Karpas-422 (cell line): ENCODE measurements around the gene ANKRD13B. TPM values are rescaled to one million over a fixed set of nuclear protein-coding genes. Genes with fewer than 3 reads are reported as not detected.

ENCODE experiments used
- DNase-seq: peaks from one replicate; pipeline ENCODE4 v3.0.0-alpha.2; 2015
- H2AFZ ChIP-seq: fragments of 200-600 bp; sonication (generic); 2 replicates; pipeline ENCODE4 v1.6.1; 2014; ENCODE audit warnings: antibody characterized with exemption, low read length, mixed read lengths
- H3K27ac ChIP-seq: fragments of 200-600 bp; sonication (generic); 2 replicates; pipeline ENCODE4 v1.5.1; 2014; ENCODE audit warnings: mild to moderate bottlenecking, low read length, moderate library complexity
- H3K27me3 ChIP-seq: fragments of 200-600 bp; sonication (generic); 2 replicates; pipeline ENCODE4 v1.6.1; 2014; ENCODE audit warnings: low read length, mixed read lengths
- H3K36me3 ChIP-seq: fragments of 200-600 bp; sonication (generic); 2 replicates; pipeline ENCODE4 v1.6.1; 2014; ENCODE audit warnings: low read length, mixed read lengths; ENCODE audit not compliant: insufficient read depth
- H3K4me1 ChIP-seq: fragments of 200-600 bp; sonication (generic); 2 replicates; pipeline ENCODE4 v1.6.1; 2014; ENCODE audit warnings: mild to moderate bottlenecking, low read length, mixed read lengths
- H3K4me2 ChIP-seq: fragments of 200-600 bp; sonication (generic); 2 replicates; pipeline ENCODE4 v1.6.1; 2014; ENCODE audit warnings: low read length, low read depth, mild to moderate bottlenecking; ENCODE audit not compliant: poor library complexity, severe bottlenecking
- H3K4me3 ChIP-seq: fragments of 200-600 bp; sonication (generic); 2 replicates; pipeline ENCODE4 v1.5.1; 2014; ENCODE audit warnings: mild to moderate bottlenecking, antibody characterized with exemption, low read length, mixed read lengths
- H3K79me2 ChIP-seq: fragments of 200-600 bp; sonication (generic); 2 replicates; pipeline ENCODE4 v1.6.1; 2014; ENCODE audit warnings: mild to moderate bottlenecking, low read length, mixed read lengths
- H3K9ac ChIP-seq: fragments of 200-600 bp; sonication (generic); 2 replicates; pipeline ENCODE4 v1.6.0; 2014; ENCODE audit warnings: low read length
- H3K9me2 ChIP-seq: fragments of 200-600 bp; sonication (generic), shearing (Covaris generic); replicated peaks from 2 replicates; pipeline ENCODE4 v1.6.0; 2014; ENCODE audit warnings: mild to moderate bottlenecking, low read length, moderate library complexity; ENCODE audit not compliant: insufficient read depth
- H3K9me3 ChIP-seq: fragments of 300-700, 200-600 bp; sonication (generic); 2 replicates; pipeline ENCODE4 v1.6.1; 2014; ENCODE audit warnings: low read length, mixed read lengths
- H4K20me1 ChIP-seq: fragments of 200-600 bp; sonication (generic); 2 replicates; pipeline ENCODE4 v1.6.1; 2014; ENCODE audit warnings: mild to moderate bottlenecking, antibody characterized with exemption, low read length, low read depth; ENCODE audit not compliant: insufficient read depth
- total RNA-seq: library from RNA; depleted of rRNA; stranded (reverse); fragments of >200 nt; shearing (Covaris generic); gene quantifications from 2 replicates; pipeline ENCODE4 v1.2.3, GENCODE V29; 2014; ENCODE audit warnings: low replicate concordance; rRNA removed

The ANKRD13B gene
- total RNA-seq: 3.5 and 10.9 TPM in 2 replicates

- peak within 1 kb of the TSS; percentile 94 for H3K4me3 ChIP-seq
- DNase-seq: peak; percentile 84
- H3K4me2 ChIP-seq: peak within 1 kb of the TSS; percentile 97
- peak within 1 kb of the TSS; percentile 73; the same call in 1 of the 2 replicates for H2AFZ ChIP-seq
- H4K20me1 ChIP-seq: peaks cover 44% of the 10 kb centered on the region
- no peaks in the 10 kb centered on the region for H3K36me3 ChIP-seq
- H3K9me2 ChIP-seq: no peaks in the 10 kb centered on the region
- no peaks in the 10 kb centered on the region for H3K9me3 ChIP-seq
- peaks cover 48% of the 10 kb centered on the region for H3K4me1 ChIP-seq
- H3K79me2 ChIP-seq: peaks cover 15% of the 10 kb centered on the region
- peak within 1 kb of the TSS; percentile 15 for H3K27ac ChIP-seq
- peak within 1 kb of the TSS; percentile 76 for H3K9ac ChIP-seq
- H3K27me3 ChIP-seq: no peaks in the 10 kb centered on the region
Measured at GRCh38 chr17:29592850-29593551, at the start of gene ANKRD13B. Gene ANKRD13B, plus strand, starts transcription at chr17:29593132. Its CDS starts 490 bp downstream, at chr17:29593622.

- no peaks in the 10 kb centered on the region for H3K9me2 ChIP-seq
- no peak overlapping the region for H3K4me3 ChIP-seq
- H2AFZ ChIP-seq: no peak overlapping the region
- no peak overlapping the region for H3K4me2 ChIP-seq
- peaks cover 2% of the 10 kb centered on the region; the same call in 1 of the 2 replicates for H3K79me2 ChIP-seq
- H3K27ac ChIP-seq: no peak overlapping the region
- no peaks in the 10 kb centered on the region for H3K4me1 ChIP-seq
- no peaks in the 10 kb centered on the region for H3K9me3 ChIP-seq
- no peak overlapping the region for H3K9ac ChIP-seq
- H3K27me3 ChIP-seq: no peaks in the 10 kb centered on the region
- no peak for DNase-seq
- no peaks in the 10 kb centered on the region for H4K20me1 ChIP-seq
- peaks cover 38% of the 10 kb centered on the region; the same call in 1 of the 2 replicates for H3K36me3 ChIP-seq
Measured at GRCh38 chr17:29544066-29544465, 48.9 kb upstream of the ANKRD13B start.

- Histone ChIP-seq H3K27ac (no peak overlapping the region), H2AFZ (no peak overlapping the region), H3K4me3 (no peak overlapping the region), H3K27me3 (no peaks in the 10 kb centered on the region), H3K9me3 (no peaks in the 10 kb centered on the region), H3K36me3 (peaks cover 38% of the 10 kb centered on the region; the same call in 1 of the 2 replicates), H3K9ac (no peak overlapping the region), H3K9me2 (no peaks in the 10 kb centered on the region), H4K20me1 (no peaks in the 10 kb centered on the region), H3K79me2 (peaks cover 2% of the 10 kb centered on the region; the same call in 1 of the 2 replicates), H3K4me2 (no peak overlapping the region), H3K4me1 (no peaks in the 10 kb centered on the region)
- DNase-seq: no peak
Measured at GRCh38 chr17:29546085-29546484, 46.8 kb upstream of the ANKRD13B start.

GRCh38 chr17:29546830-29547229, 46.1 kb upstream of the ANKRD13B start:
- no peak overlapping the region for H3K4me2 ChIP-seq
- no peak overlapping the region for H2AFZ ChIP-seq

GRCh38 chr17:29549177-29549923, 43.6 kb upstream of the ANKRD13B start:
- H3K9me2 ChIP-seq: no peaks in the 10 kb centered on the region
- H3K4me1 ChIP-seq: no peaks in the 10 kb centered on the region
- no peak overlapping the region for H3K27ac ChIP-seq
- H3K36me3 ChIP-seq: peaks cover 18% of the 10 kb centered on the region; the same call in 1 of the 2 replicates
- no peaks in the 10 kb centered on the region for H3K9me3 ChIP-seq
- H3K9ac ChIP-seq: no peak overlapping the region
- H3K4me2 ChIP-seq: no peak overlapping the region
- no peak overlapping the region for H3K4me3 ChIP-seq
- H2AFZ ChIP-seq: no peak overlapping the region
- peaks cover 2% of the 10 kb centered on the region; the same call in 1 of the 2 replicates for H3K79me2 ChIP-seq
- H3K27me3 ChIP-seq: no peaks in the 10 kb centered on the region
- DNase-seq: no peak
- no peaks in the 10 kb centered on the region for H4K20me1 ChIP-seq

More at GRCh38 chr17:29546830-29547229, 46.1 kb upstream of the ANKRD13B start:
- H3K9me2 ChIP-seq: no peaks in the 10 kb centered on the region
- no peak overlapping the region for H3K4me3 ChIP-seq
- H3K27me3 ChIP-seq: no peaks in the 10 kb centered on the region
- H4K20me1 ChIP-seq: no peaks in the 10 kb centered on the region
- DNase-seq: no peak
- no peaks in the 10 kb centered on the region for H3K4me1 ChIP-seq
- H3K9me3 ChIP-seq: no peaks in the 10 kb centered on the region
- peaks cover 2% of the 10 kb centered on the region; the same call in 1 of the 2 replicates for H3K79me2 ChIP-seq
- H3K36me3 ChIP-seq: peaks cover 38% of the 10 kb centered on the region; the same call in 1 of the 2 replicates
- no peak overlapping the region for H3K27ac ChIP-seq
- no peak overlapping the region for H3K9ac ChIP-seq

- H3K9ac ChIP-seq: no peak overlapping the region
- peaks cover 9% of the 10 kb centered on the region for H3K4me1 ChIP-seq
- no peak overlapping the region for H3K27ac ChIP-seq
- no peaks in the 10 kb centered on the region for H3K27me3 ChIP-seq
- no peaks in the 10 kb centered on the region for H3K79me2 ChIP-seq
- peaks cover under 1% of the 10 kb centered on the region; the same call in 1 of the 2 replicates for H3K36me3 ChIP-seq
- no peaks in the 10 kb centered on the region for H3K9me2 ChIP-seq
- no peaks in the 10 kb centered on the region for H3K9me3 ChIP-seq
- H4K20me1 ChIP-seq: no peaks in the 10 kb centered on the region
- no peak overlapping the region for H2AFZ ChIP-seq
- DNase-seq: no peak
- H3K4me2 ChIP-seq: no peak overlapping the region
- no peak overlapping the region for H3K4me3 ChIP-seq
Measured at GRCh38 chr17:29555840-29556239, 37.1 kb upstream of the ANKRD13B start.

- Histone ChIP-seq H2AFZ (no peak overlapping the region), H3K9me3 (no peaks in the 10 kb centered on the region), H3K27me3 (no peaks in the 10 kb centered on the region), H3K9me2 (no peaks in the 10 kb centered on the region), H4K20me1 (no peaks in the 10 kb centered on the region), H3K9ac (no peak overlapping the region), H3K4me2 (no peak overlapping the region), H3K27ac (no peak overlapping the region; the same call in 1 of the 2 replicates), H3K4me1 (peaks cover 16% of the 10 kb centered on the region), H3K4me3 (no peak overlapping the region), H3K36me3 (peaks cover 12% of the 10 kb centered on the region; the same call in 1 of the 2 replicates), H3K79me2 (peaks cover 5% of the 10 kb centered on the region; the same call in 1 of the 2 replicates)
- DNase-seq: no peak
Measured at GRCh38 chr17:29557085-29557738, 35.7 kb upstream of the ANKRD13B start.
